ENCODE data around the gene RBM47. TPM values are rescaled to one million over a fixed set of nuclear protein-coding genes. Genes with fewer than 3 reads are reported as not detected.

RBM47 gene
- total and polyA plus RNA-seq, 9 of the 15 experiments (the other 6 are each of a cell fraction or from before 2014, with no cell fraction given) = 1.4 to 6.4 (median 3.3) TPM

DNA sequence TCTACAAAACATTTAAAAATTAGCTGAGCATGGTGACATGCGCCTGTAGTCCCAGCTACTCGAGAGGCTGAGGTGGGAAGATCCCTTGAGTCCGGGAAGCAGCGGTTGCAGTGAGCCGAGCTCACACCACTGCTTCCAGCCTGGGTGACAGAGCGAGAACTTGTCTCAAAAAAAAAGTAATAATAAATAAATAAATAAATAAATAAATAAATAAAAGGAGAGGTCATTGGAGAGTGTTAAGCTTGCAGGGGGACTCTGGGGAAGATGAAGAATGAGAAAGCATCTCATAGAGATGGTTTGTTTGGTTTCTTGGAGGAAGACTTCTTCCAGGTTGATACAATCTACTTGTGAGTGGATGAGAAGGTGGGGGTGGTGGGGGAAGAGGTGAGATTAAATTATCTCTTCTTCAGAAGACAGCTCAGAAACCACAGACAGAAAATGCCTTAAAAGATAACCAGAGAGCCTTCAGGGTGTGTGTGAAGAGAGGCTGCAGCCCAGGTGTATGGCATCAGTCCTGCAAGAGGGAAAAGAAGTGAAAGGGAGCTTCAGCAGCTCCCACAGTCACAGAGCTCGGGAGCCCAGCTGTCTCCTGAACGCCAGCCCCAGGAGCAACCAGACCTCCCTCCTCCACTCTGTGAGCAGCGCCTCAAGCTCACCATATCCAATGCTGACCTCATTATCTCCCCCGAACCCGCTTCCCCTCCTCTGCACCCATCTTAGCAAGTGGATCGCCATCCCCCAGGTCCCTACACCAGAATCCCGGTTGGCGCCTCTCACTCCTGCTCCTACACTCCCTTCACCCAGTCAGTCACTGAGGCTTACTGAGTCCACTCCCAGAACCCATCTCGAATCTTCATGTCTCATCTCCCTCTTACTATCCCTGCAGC, 48.2 kb downstream of the RBM47 start:
- peaks cover 22 to 36% of the 10 kb centered on the region in 2 experiments; a peak in 4 of 5 replicates for H3K27me3 ChIP-seq (ENCODE audit: control insufficient read depth in 2 of 2, insufficient read depth in 2 of 2, low read length in 2 of 2)
- H3K79me2 ChIP-seq (ENCODE audit: control insufficient read depth, insufficient read depth, low read length) = no peaks in the 10 kb centered on the region
- WGBS (ENCODE audit: insufficient coverage, low coverage, missing lambda C conversion rate) = 13% methylated on average over 15 of the region's 15 CpGs
- no peaks in the 10 kb centered on the region; the same call in 1 of the 2 replicates for H4K20me1 ChIP-seq (replicated peaks; ENCODE audit: control insufficient read depth, insufficient read depth, low read length)
- no peak for FAIRE-seq
- in situ Hi-C loops (cut with MboI) = no loop called here
- peak; percentile 26; the same call in 2 of the 3 replicates for ATAC-seq
- H3K9me1 ChIP-seq (ENCODE audit: control insufficient read depth, insufficient read depth, low read length) = no peaks in the 10 kb centered on the region
- H3K27ac ChIP-seq (ENCODE audit: extremely low read depth, low read depth, low read length) = no peak overlapping the region
- peak in 2 of 4 experiments; percentile 12 to 13 for DNase-seq (ENCODE audit: extremely low read depth in 1 of 4, low spot score in 3 of 4)
- no peak overlapping the region for H3K4me3 ChIP-seq
- BruUV-seq (replicated peaks) = no TSS peak
- intact Hi-C loops (cut with micrococcal nuclease) = no loop called here
- ChIA-PET POLR2A (interaction anchor here (0.6 to 0.8 kb wide), 3 partner anchors 14 to 522 kb away, joined by 3 read pairs; no protein-coding TSS in a partner anchor), CTCF (ENCODE audit: low intra/inter-chr PET ratio) (no interaction called here)
- peaks cover 8 to 12% of the 10 kb centered on the region in 2 experiments; a peak in 3 of 5 replicates for H3K4me1 ChIP-seq (replicated peaks in 1 of 2; ENCODE audit: control insufficient read depth in 2 of 2, insufficient read depth in 2 of 2, low read length in 2 of 2)
- no peak overlapping the region for H3K4me2 ChIP-seq (ENCODE audit: insufficient read depth, low read length)
- H2AFZ ChIP-seq (ENCODE audit: low read depth, low read length) = no peak overlapping the region
- H3K36me3 ChIP-seq (ENCODE audit: control insufficient read depth, insufficient read depth, low read length) = no peaks in the 10 kb centered on the region
- no peaks in the 10 kb centered on the region for H3K9me3 ChIP-seq (replicated peaks; ENCODE audit: control insufficient read depth, insufficient read depth, low read depth, low read length)
- 0 out of 4 replicates have a peak overlapping the region, but pooled peaks of 1 of the 2 experiments have one; percentile 55 for H3K9ac ChIP-seq (ENCODE audit: insufficient read depth in 1 of 2, low read depth in 2 of 2, low read length in 2 of 2)
- TF ChIP-seq SIX5 (IDR thresholded peaks at IDR 0.05; ENCODE audit: borderline replicate concordance in 1 of 2, insufficient read depth in 1 of 2, low read depth in 1 of 2, low read length in 2 of 2) (no peak), TGIF2 (CRISPR knock-in tag; IDR thresholded peaks at IDR 0.05) (no peak), ILF3 (IDR thresholded peaks at IDR 0.05; ENCODE audit: borderline replicate concordance) (no peak), CBFA2T3 (IDR thresholded peaks at IDR 0.05) (peak; percentile 49; the same call in 1 of the 2 replicates), TCF3 (CRISPR knock-in tag; IDR thresholded peaks at IDR 0.05) (0 out of 2 replicates have a peak, but pooled peaks have one; percentile 14), RCOR1 (IDR thresholded peaks at IDR 0.05; ENCODE audit: borderline replicate concordance in 1 of 2, low read depth in 2 of 2, low read length in 2 of 2) (0 out of 4 replicates have a peak, but pooled peaks of 1 of the 2 experiments have one; percentile 14), ZNF41 (CRISPR knock-in tag; conservative IDR thresholded peaks at IDR 0.05) (no peak), MEF2D (tag; conservative IDR thresholded peaks at IDR 0.05; ENCODE audit: low read depth) (no peak), CBFA2T2 (conservative IDR thresholded peaks at IDR 0.05) (peak; percentile 41)
- TF ChIP-seq, protein P1, sequence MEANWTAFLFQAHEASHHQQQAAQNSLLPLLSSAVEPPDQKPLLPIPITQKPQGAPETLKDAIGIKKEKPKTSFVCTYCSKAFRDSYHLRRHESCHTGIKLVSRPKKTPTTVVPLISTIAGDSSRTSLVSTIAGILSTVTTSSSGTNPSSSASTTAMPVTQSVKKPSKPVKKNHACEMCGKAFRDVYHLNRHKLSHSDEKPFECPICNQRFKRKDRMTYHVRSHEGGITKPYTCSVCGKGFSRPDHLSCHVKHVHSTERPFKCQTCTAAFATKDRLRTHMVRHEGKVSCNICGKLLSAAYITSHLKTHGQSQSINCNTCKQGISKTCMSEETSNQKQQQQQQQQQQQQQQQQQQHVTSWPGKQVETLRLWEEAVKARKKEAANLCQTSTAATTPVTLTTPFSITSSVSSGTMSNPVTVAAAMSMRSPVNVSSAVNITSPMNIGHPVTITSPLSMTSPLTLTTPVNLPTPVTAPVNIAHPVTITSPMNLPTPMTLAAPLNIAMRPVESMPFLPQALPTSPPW (CRISPR knock-in tag; IDR thresholded peaks at IDR 0.05) = peak; percentile 74
- TF ChIP-seq, protein P2, sequence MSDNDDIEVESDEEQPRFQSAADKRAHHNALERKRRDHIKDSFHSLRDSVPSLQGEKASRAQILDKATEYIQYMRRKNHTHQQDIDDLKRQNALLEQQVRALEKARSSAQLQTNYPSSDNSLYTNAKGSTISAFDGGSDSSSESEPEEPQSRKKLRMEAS (CRISPR knock-in tag; IDR thresholded peaks at IDR 0.05) = no peak
- TF ChIP-seq, protein P3, sequence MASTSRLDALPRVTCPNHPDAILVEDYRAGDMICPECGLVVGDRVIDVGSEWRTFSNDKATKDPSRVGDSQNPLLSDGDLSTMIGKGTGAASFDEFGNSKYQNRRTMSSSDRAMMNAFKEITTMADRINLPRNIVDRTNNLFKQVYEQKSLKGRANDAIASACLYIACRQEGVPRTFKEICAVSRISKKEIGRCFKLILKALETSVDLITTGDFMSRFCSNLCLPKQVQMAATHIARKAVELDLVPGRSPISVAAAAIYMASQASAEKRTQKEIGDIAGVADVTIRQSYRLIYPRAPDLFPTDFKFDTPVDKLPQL (IDR thresholded peaks at IDR 0.05; ENCODE audit: extremely low read depth, insufficient read length) = no peak
- TF ChIP-seq, protein P4, sequence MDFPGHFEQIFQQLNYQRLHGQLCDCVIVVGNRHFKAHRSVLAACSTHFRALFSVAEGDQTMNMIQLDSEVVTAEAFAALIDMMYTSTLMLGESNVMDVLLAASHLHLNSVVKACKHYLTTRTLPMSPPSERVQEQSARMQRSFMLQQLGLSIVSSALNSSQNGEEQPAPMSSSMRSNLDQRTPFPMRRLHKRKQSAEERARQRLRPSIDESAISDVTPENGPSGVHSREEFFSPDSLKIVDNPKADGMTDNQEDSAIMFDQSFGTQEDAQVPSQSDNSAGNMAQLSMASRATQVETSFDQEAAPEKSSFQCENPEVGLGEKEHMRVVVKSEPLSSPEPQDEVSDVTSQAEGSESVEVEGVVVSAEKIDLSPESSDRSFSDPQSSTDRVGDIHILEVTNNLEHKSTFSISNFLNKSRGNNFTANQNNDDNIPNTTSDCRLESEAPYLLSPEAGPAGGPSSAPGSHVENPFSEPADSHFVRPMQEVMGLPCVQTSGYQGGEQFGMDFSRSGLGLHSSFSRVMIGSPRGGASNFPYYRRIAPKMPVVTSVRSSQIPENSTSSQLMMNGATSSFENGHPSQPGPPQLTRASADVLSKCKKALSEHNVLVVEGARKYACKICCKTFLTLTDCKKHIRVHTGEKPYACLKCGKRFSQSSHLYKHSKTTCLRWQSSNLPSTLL (IDR thresholded peaks at IDR 0.05) = no peak
